Upper lobe of left lung (tissue), 6 donors: Measurements from ENCODE around the gene AFAP1. TPM values are rescaled to one million over a fixed set of nuclear protein-coding genes. Genes with fewer than 3 reads are reported as not detected.

ENCODE experiments used
- ATAC-seq, 2 donors: fragments of 200-7000 bp; cut with Tn5 transposase; one replicate each; pipeline ENCODE4 v1.9.1; 2022; ENCODE audit warnings: mild to moderate bottlenecking in 2 of 2, moderate library complexity in 2 of 2; ENCODE audit not compliant: low FRiP score in 2 of 2
- DNase-seq, 2 donors: peaks; one replicate each; pipeline ENCODE4 v3.0.0-alpha.2; 2019 to 2020
- H3K27ac ChIP-seq, 4 donors: fragments of 200-600 bp; sonication (generic); one replicate each; pipeline ENCODE4 v1.5.1; 2016 to 2019
- H3K27me3 ChIP-seq, 4 donors: fragments of 200-600 bp; sonication (generic); one replicate each; pipeline ENCODE4 v1.5.1; 2017 to 2019
- H3K36me3 ChIP-seq, 4 donors: fragments of 200-600 bp; sonication (generic); one replicate each; pipeline ENCODE4 v1.5.1; 2016 to 2019
- H3K4me1 ChIP-seq, 4 donors: fragments of 200-600 bp; sonication (generic); one replicate each; pipeline ENCODE4 v1.5.1; 2018 to 2019
- H3K4me3 ChIP-seq, 4 donors: fragments of 200-600 bp; sonication (generic); one replicate each; pipeline ENCODE4 v1.5.1; 2017 to 2019; ENCODE audit warnings: mild to moderate bottlenecking in 2 of 4, moderate library complexity in 1 of 4
- H3K9me3 ChIP-seq, 4 donors: fragments of 200-600 bp; sonication (generic); one replicate each; pipeline ENCODE4 v1.5.1; 2018 to 2019
- CTCF ChIP-seq, 6 experiments: fragments of 450-650 bp in 4 of 6; fragments of 200-600 bp in 2 of 6; sonication (generic) in 2 of 6; IDR thresholded peaks; one replicate each; pipeline ENCODE4 v1.5.1; 2016 to 2019; ENCODE audit warnings: antibody characterized with exemption in 6 of 6
- EP300 ChIP-seq, 4 donors: sonication (generic); formaldehyde crosslinking; IDR thresholded peaks; one replicate each; pipeline ENCODE4 v1.5.1; 2017; ENCODE audit warnings: antibody characterized with exemption in 4 of 4, control low read depth in 2 of 4
- POLR2A ChIP-seq, 4 donors: fragments of 450-650 bp; IDR thresholded peaks; one replicate each; pipeline ENCODE4 v1.5.1; 2016 to 2017; ENCODE audit warnings: antibody characterized with exemption in 4 of 4, mild to moderate bottlenecking in 2 of 4
- POLR2AphosphoS5 ChIP-seq, 2 donors: sonication (generic); formaldehyde crosslinking; IDR thresholded peaks; one replicate each; pipeline ENCODE4 v1.5.1; 2017; ENCODE audit warnings: antibody characterized with exemption in 2 of 2
- WGBS, 2 donors: methylation state at CpG; one replicate each; pipeline ENCODE4 v1.1.5; 2017 to 2018; 5-methylcytosine and 5-hydroxymethylcytosine counted together
- total RNA-seq, 6 donors: library from RNA; depleted of rRNA in 4 of 6; stranded (reverse); fragments of >200 nt in 4 of 6; gene quantifications; one replicate each; pipeline versions ENCODE4 v1.1.0 to v1.2.1, GENCODE V29; 2016 to 2021
- donor health status: DM: no; HTN: no; CAD: no; lungs with moderate emphysema.
- donor health status: DM: no; HTN: yes; CAD: no; lungs with severe emphysema.

Gene AFAP1
- total RNA-seq, 6 donors from 2014 or later: 10.9 to 26.7 (median 19.2) TPM

GRCh38 chr4:7717161-7717560, 222.5 kb downstream of the AFAP1 start:
- no peak overlapping the region for H3K4me3 ChIP-seq
- ATAC-seq (no peak), DNase-seq (no peak)
- no peaks in the 10 kb centered on the region for H3K36me3 ChIP-seq
- H3K4me1 ChIP-seq: peaks cover 0 to 5% (median 2%) of the 10 kb centered on the region in 4 donors
- H3K27ac ChIP-seq: no peak overlapping the region
- H3K27me3 ChIP-seq: no peaks in the 10 kb centered on the region
- peaks cover 0 to 6% (median 0%) of the 10 kb centered on the region in 4 donors for H3K9me3 ChIP-seq
- 87 to 90% methylated on average over 8 to 11 of the region's 11 CpGs for WGBS, 2 donors
- TF ChIP-seq POLR2A (IDR thresholded peaks at IDR 0.05) (no peak), CTCF (IDR thresholded peaks at IDR 0.05) (no peak), POLR2AphosphoS5 (IDR thresholded peaks at IDR 0.05) (no peak), EP300 (IDR thresholded peaks at IDR 0.05) (no peak)

- Histone ChIP-seq H3K27ac (no peak overlapping the region), H3K4me3 (no peak overlapping the region), H3K27me3 (no peaks in the 10 kb centered on the region), H3K9me3 (peaks cover 0 to 6% (median 0%) of the 10 kb centered on the region in 4 donors), H3K36me3 (no peaks in the 10 kb centered on the region), H3K4me1 (peaks cover 0 to 5% (median 2%) of the 10 kb centered on the region in 4 donors)
- WGBS, 2 donors: 63 to 67% methylated on average over 6 of the region's 6 CpGs
- TF ChIP-seq CTCF (IDR thresholded peaks at IDR 0.05) (no peak), POLR2AphosphoS5 (IDR thresholded peaks at IDR 0.05) (no peak), EP300 (IDR thresholded peaks at IDR 0.05) (no peak), POLR2A (IDR thresholded peaks at IDR 0.05) (no peak)
- DNase-seq: no peak
- no peak for ATAC-seq
Observed at GRCh38 chr4:7716010-7716721, 223.5 kb downstream of the AFAP1 start.

GRCh38 chr4:7715271-7716009, 224.2 kb downstream of the AFAP1 start:
- no peak overlapping the region for H3K4me3 ChIP-seq
- no peak overlapping the region for H3K27ac ChIP-seq
- TF ChIP-seq POLR2AphosphoS5 (IDR thresholded peaks at IDR 0.05) (no peak), POLR2A (IDR thresholded peaks at IDR 0.05) (no peak), EP300 (IDR thresholded peaks at IDR 0.05) (no peak), CTCF (IDR thresholded peaks at IDR 0.05) (no peak)
- no peaks in the 10 kb centered on the region for H3K36me3 ChIP-seq
- DNase-seq (no peak), ATAC-seq (no peak)
- WGBS, 2 donors: 82 to 88% methylated on average over 4 to 11 of the region's 11 CpGs
- H3K4me1 ChIP-seq: peaks cover 0 to 5% (median 2%) of the 10 kb centered on the region in 4 donors
- H3K9me3 ChIP-seq: peaks cover 0 to 6% (median 0%) of the 10 kb centered on the region in 4 donors
- no peaks in the 10 kb centered on the region for H3K27me3 ChIP-seq

- ATAC-seq: no peak
- Histone ChIP-seq H3K9me3 (peaks cover 0 to 6% (median 0%) of the 10 kb centered on the region in 4 donors), H3K36me3 (no peaks in the 10 kb centered on the region), H3K4me1 (peaks cover 0 to 5% (median 2%) of the 10 kb centered on the region in 4 donors), H3K27me3 (no peaks in the 10 kb centered on the region), H3K27ac (no peak overlapping the region), H3K4me3 (no peak overlapping the region)
- TF ChIP-seq EP300 (IDR thresholded peaks at IDR 0.05): no peak
- no peak for TF ChIP-seq CTCF (IDR thresholded peaks at IDR 0.05)
- TF ChIP-seq POLR2A (IDR thresholded peaks at IDR 0.05): no peak
- TF ChIP-seq POLR2AphosphoS5 (IDR thresholded peaks at IDR 0.05): no peak
- whole genome bisulfite sequencing, 2 donors: 86 to 100% methylated on average over 1 of the region's 1 CpG
- DNase-seq: no peak
Observed at GRCh38 chr4:7714738-7715137, 224.9 kb downstream of the AFAP1 start.
